Activated CD4-positive, alpha-beta memory T cell treated with anti-CD3 and anti-CD28 coated beads, Interleukin-2, amount 10 ng/mL, durations not matched to agents 7 days and 5 days (primary cell): ENCODE results near the gene OCSTAMP. TPM values are rescaled to one million over a fixed set of nuclear protein-coding genes. Genes with fewer than 3 reads are reported as not detected.

ENCODE experiments used
- CTCF ChIA-PET: fragments of 350-600 bp; sonication (Branson Sonifier 250); formaldehyde crosslinking; loops from one replicate; lab custom pipeline; 2021; ENCODE audit warnings: antibody characterized with exemption, inconsistent platforms; lab: Charles Lee
- POLR2A ChIA-PET: fragments of 350-600 bp; sonication (Branson Sonifier 250); formaldehyde crosslinking; loops from one replicate; lab custom pipeline; 2021; ENCODE audit warnings: antibody characterized with exemption; lab: Charles Lee
- DNase-seq: peaks from one replicate; pipeline ENCODE4 v3.0.0-alpha.2; 2020
- H3K27ac Mint-ChIP-seq: one replicate; pipeline ENCODE4 v1.8.0; 2021; ENCODE audit warnings: mild to moderate bottlenecking, mixed read lengths
- H3K27me3 Mint-ChIP-seq: one replicate; pipeline ENCODE4 v1.8.0; 2021; ENCODE audit warnings: mixed read lengths
- H3K36me3 Mint-ChIP-seq: one replicate; pipeline ENCODE4 v1.8.0; 2021; ENCODE audit warnings: low read depth, mixed read lengths
- H3K4me1 Mint-ChIP-seq: one replicate; pipeline ENCODE4 v1.8.0; 2021; ENCODE audit warnings: mixed read lengths
- H3K4me3 Mint-ChIP-seq: one replicate; pipeline ENCODE4 v1.8.0; 2021; ENCODE audit warnings: mild to moderate bottlenecking, mixed read lengths
- H3K9me3 Mint-ChIP-seq: one replicate; pipeline ENCODE4 v1.8.0; 2021; ENCODE audit warnings: mixed read lengths
- total RNA-seq, 2 experiments: library from RNA; stranded (reverse); gene quantifications; one replicate each; pipeline ENCODE4 v1.2.3, GENCODE V29; 2021

The OCSTAMP gene
- total RNA-seq, 2 experiments from 2014 or later: 0.15 TPM; not detected in 1

- H3K27ac Mint-ChIP-seq: no peak overlapping the region
- H3K9me3 Mint-ChIP-seq: no peaks in the 10 kb centered on the region
- peaks cover 4% of the 10 kb centered on the region for H3K4me1 Mint-ChIP-seq
- no peak overlapping the region for H3K4me3 Mint-ChIP-seq
- H3K36me3 Mint-ChIP-seq: no peaks in the 10 kb centered on the region
- CTCF ChIA-PET: interaction anchor here (1.0 to 4.0 kb wide), 5 partner anchors 8 to 159 kb away, joined by 3 to 15 read pairs (median 4); partner anchors contain the start of gene ZNF334
- H3K27me3 Mint-ChIP-seq: peaks cover 32% of the 10 kb centered on the region
- POLR2A ChIA-PET: interaction anchor here (1.1 kb wide), 1 partner anchor 24 kb away, joined by 5 read pairs; no protein-coding TSS in a partner anchor
- peak; percentile 72 for DNase-seq
Observed at GRCh38 chr20:46520976-46521579, 29.4 kb downstream of the OCSTAMP start.

- H3K4me3 Mint-ChIP-seq: no peak overlapping the region
- H3K27ac Mint-ChIP-seq: no peak overlapping the region
- H3K9me3 Mint-ChIP-seq: no peaks in the 10 kb centered on the region
- no peak for DNase-seq
- ChIA-PET CTCF (interaction anchor here (1.1 to 4.0 kb wide), 5 partner anchors 8 to 168 kb away, joined by 3 to 15 read pairs (median 4); partner anchors contain the start of gene ZNF334), POLR2A (no interaction called here)
- H3K4me1 Mint-ChIP-seq: peaks cover 4% of the 10 kb centered on the region
- H3K36me3 Mint-ChIP-seq: no peaks in the 10 kb centered on the region
- H3K27me3 Mint-ChIP-seq: peaks cover 32% of the 10 kb centered on the region
Observed at GRCh38 chr20:46520540-46520939, 29.9 kb downstream of the OCSTAMP start.

DNA sequence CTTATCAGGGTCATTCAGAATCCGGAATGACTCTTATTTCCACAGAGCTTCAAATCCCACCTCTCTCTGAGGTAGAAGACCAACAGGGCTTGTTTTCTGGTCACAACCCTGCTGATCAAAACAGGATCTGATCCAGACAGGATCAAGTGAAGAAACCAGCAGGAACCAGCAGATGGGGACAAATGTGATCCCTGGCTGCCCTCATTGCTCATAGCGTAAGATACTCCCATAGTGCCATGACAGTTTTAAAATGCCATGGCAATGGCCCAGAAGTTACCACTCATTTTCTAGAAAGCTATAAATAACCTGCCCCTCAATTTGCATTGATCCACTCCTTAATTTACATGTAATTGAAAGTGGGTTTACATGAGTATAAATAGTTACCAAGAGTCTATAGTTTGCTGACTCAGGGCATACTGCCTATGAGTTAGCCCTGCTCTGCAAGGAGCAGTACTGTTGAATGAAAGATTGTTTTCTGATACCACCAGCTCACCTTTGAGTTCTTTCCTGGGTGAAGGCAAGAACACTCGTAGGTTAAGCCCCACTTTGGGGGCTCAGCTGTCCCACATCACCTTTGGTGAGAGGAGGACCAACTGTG is 30.9 kb downstream of the OCSTAMP start:
- CTCF ChIA-PET: interaction anchor here (1.1 to 4.0 kb wide), 3 partner anchors 25 to 169 kb away, joined by 3 to 15 read pairs (median 6); no protein-coding TSS in a partner anchor
- Mint-ChIP-seq H3K4me1 (peaks cover 4% of the 10 kb centered on the region), H3K27me3 (peaks cover 25% of the 10 kb centered on the region), H3K27ac (no peak overlapping the region), H3K4me3 (no peak overlapping the region), H3K9me3 (no peaks in the 10 kb centered on the region), H3K36me3 (no peaks in the 10 kb centered on the region)
- DNase-seq: no peak
- POLR2A ChIA-PET: no interaction called here

- Mint-ChIP-seq H3K4me3 (peak within 1 kb of the TSS; percentile 73), H3K27ac (peak within 1 kb of the TSS; percentile 57), H3K36me3 (peaks cover 14% of the 10 kb centered on the region)
Observed at GRCh38 chr20:46512943-46513844, 37.3 kb downstream of the OCSTAMP start, which contains the start of gene ZNF334. Gene ZNF334 (minus strand): TSS chr20:46513559. CDS start chr20:46512102, 1,457 bp downstream.

DNA sequence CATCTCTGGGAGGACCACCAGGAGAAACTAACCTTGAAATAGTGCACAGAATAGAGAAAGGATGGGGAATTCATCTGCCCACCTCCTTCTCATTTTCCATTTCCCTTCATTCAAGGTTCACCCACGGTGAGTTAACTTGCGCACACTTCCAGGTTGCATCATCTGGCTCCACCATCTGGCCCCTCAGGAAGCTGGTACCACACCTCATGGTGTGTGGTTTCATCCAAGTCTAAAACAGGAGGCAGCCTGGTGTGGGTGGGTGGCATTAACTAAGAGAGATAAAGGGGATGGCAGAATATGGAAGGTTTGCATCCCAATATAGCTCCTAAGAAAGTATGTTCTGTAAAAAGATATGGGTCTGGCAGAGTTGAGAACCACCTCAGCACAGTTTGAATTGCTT is 40.9 kb downstream of the OCSTAMP start:
- H3K27ac Mint-ChIP-seq: no peak overlapping the region
- POLR2A ChIA-PET: no interaction called here
- H3K36me3 Mint-ChIP-seq: peaks cover 14% of the 10 kb centered on the region
- H3K4me3 Mint-ChIP-seq: no peak overlapping the region
- H3K9me3 Mint-ChIP-seq: peaks cover 14% of the 10 kb centered on the region
- no peak for DNase-seq
- peaks cover 8% of the 10 kb centered on the region for H3K27me3 Mint-ChIP-seq
- CTCF ChIA-PET: no interaction called here
- H3K4me1 Mint-ChIP-seq: peaks cover 34% of the 10 kb centered on the region

More at GRCh38 chr20:46512943-46513844, 37.3 kb downstream of the OCSTAMP start, which contains the start of gene ZNF334:
- ChIA-PET POLR2A (interaction anchor here (1.0 to 1.4 kb wide), 3 partner anchors 11 to 176 kb away, joined by 3 to 4 read pairs (median 4); no protein-coding TSS in a partner anchor), CTCF (interaction anchor here (0.7 to 3.0 kb wide), 7 partner anchors 8 to 245 kb away, joined by 3 to 7 read pairs (median 5); no protein-coding TSS in a partner anchor)
- DNase-seq: peak; percentile 48
- H3K27me3 Mint-ChIP-seq: peaks cover 10% of the 10 kb centered on the region
- H3K4me1 Mint-ChIP-seq: peaks cover 36% of the 10 kb centered on the region
- H3K9me3 Mint-ChIP-seq: peaks cover 3% of the 10 kb centered on the region

DNA sequence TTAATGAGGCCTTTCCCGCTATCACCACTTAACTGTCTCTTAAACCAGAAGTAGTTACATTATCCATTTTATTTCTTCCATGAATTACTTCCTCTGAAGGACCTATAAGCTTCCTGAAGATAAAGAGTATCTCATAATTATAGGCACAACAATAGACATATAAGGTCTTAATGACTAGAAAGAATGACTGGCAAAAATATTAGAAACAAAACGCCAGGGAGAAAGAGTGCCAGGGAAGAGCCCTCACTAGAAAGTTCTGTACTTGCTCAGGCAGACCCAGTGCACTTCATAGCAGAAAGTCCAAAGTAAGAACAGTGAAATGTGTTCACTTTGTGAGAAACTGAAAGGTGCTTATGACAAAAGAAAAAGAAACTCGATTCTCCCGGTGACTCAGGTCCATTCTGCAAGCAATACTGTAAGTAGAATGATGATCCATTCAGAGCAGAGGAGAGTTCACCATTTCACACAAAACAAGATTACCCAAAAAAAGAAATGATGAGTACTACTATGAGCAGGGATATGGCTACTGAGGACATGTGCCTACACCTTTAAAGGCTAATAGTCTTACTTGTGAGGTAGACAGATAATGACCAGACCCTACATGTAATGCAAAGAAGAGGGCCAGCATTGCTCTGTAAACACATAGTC is 42.6 kb downstream of the OCSTAMP start:
- no peak for DNase-seq
- H3K36me3 Mint-ChIP-seq: peaks cover 24% of the 10 kb centered on the region
- CTCF ChIA-PET: no interaction called here

DNA sequence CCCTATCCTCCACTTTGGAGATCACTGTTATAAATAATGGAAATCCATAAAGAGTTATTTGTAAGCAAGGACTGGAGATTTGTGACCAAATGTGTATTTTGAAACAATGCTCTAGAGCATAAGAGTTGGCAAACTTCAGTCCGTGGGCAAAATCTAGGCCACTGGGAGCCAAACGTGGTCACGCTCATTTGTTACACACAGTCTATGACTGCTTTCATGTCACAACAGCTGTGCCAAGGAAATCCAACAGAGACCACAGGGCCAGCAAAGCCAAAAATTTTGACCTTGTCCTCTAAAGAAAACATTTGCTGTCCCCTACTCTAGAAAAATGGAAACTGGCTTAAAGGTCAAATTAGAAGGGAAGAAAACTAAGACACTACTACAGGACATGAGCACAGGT is 44.9 kb downstream of the OCSTAMP start:
- Mint-ChIP-seq H3K4me1 (peaks cover 16% of the 10 kb centered on the region), H3K27me3 (peaks cover 18% of the 10 kb centered on the region), H3K36me3 (peaks cover 34% of the 10 kb centered on the region), H3K27ac (no peak overlapping the region), H3K9me3 (peaks cover 48% of the 10 kb centered on the region), H3K4me3 (no peak overlapping the region)
- CTCF ChIA-PET: no interaction called here
- DNase-seq: no peak
- POLR2A ChIA-PET: no interaction called here

More for the DNA sequence above, 42.6 kb downstream of the OCSTAMP start:
- POLR2A ChIA-PET: no interaction called here
- H3K4me1 Mint-ChIP-seq: peaks cover 23% of the 10 kb centered on the region
- H3K4me3 Mint-ChIP-seq: no peak overlapping the region
- no peak overlapping the region for H3K27ac Mint-ChIP-seq
- peaks cover 18% of the 10 kb centered on the region for H3K27me3 Mint-ChIP-seq
- H3K9me3 Mint-ChIP-seq: peaks cover 26% of the 10 kb centered on the region

GRCh38 chr20:46501961-46502360 is 48.5 kb downstream of the OCSTAMP start:
- ChIA-PET POLR2A (no interaction called here), CTCF (no interaction called here)
- peaks cover 58% of the 10 kb centered on the region for H3K9me3 Mint-ChIP-seq
- H3K27ac Mint-ChIP-seq: no peak overlapping the region
- no peaks in the 10 kb centered on the region for H3K4me1 Mint-ChIP-seq
- peaks cover 18% of the 10 kb centered on the region for H3K27me3 Mint-ChIP-seq
- H3K4me3 Mint-ChIP-seq: no peak overlapping the region
- no peak for DNase-seq
- peaks cover 27% of the 10 kb centered on the region for H3K36me3 Mint-ChIP-seq

DNA sequence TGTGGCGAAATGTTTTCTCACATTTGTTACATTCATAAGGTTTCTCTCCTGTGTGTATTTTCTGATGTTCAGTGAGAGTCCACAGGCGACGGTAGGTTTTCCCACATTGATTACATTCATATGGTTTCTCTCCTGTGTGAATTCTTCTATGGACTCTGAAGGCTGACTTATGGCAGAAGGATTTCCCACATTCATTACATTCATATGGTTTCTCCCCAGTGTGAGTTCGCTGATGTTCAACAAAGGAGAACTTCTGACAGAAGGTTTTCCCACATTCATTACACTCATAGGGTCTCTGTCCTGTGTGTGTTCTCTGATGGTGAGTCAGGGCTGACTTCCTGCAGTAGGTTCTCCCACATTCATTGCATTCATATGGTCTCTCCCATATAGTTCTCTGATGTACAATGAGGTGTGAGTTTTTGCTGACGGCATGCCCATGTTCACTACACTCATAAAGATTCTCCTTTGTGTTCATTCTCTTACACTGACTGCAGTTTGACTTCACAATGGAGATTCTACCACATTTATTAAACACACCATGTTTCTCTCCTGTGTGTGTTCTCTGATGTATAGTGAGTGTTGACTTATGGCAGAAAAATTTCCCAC is 49.0 kb downstream of the OCSTAMP start:
- H3K36me3 Mint-ChIP-seq: peaks cover 27% of the 10 kb centered on the region
- ChIA-PET CTCF (no interaction called here), POLR2A (no interaction called here)
- no peak for DNase-seq
- H3K27me3 Mint-ChIP-seq: peaks cover 23% of the 10 kb centered on the region
- H3K4me3 Mint-ChIP-seq: no peak overlapping the region
- peaks cover 58% of the 10 kb centered on the region for H3K9me3 Mint-ChIP-seq
- H3K27ac Mint-ChIP-seq: no peak overlapping the region
- no peaks in the 10 kb centered on the region for H3K4me1 Mint-ChIP-seq

- H3K4me3 Mint-ChIP-seq: no peak overlapping the region
- H3K4me1 Mint-ChIP-seq: no peaks in the 10 kb centered on the region
- POLR2A ChIA-PET: no interaction called here
- peaks cover 49% of the 10 kb centered on the region for H3K27me3 Mint-ChIP-seq
- peaks cover 7% of the 10 kb centered on the region for H3K9me3 Mint-ChIP-seq
- CTCF ChIA-PET: no interaction called here
- H3K36me3 Mint-ChIP-seq: no peaks in the 10 kb centered on the region
- no peak for DNase-seq
- no peak overlapping the region for H3K27ac Mint-ChIP-seq
Observed at GRCh38 chr20:46494077-46494476, 56.4 kb downstream of the OCSTAMP start.

DNA sequence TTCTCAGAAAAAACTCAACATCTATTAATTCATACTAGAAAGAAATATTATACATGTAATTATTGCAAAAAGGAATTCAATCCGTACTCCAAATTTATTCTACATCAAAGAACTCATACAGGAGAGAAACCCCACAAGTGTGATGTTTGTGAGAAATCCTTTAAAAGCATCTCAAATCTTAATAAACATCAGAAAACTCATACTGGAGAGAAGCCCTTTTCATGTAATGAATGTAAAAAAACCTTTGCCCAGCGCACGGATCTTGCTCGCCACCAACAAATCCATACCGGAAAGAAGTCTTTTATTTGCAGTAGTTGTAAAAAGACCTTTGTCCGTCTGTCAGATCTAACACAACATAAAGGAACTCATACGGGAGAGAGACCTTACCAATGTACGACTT is 59.1 kb downstream of the OCSTAMP start:
- DNase-seq: no peak
- POLR2A ChIA-PET: no interaction called here
- H3K27me3 Mint-ChIP-seq: peaks cover 61% of the 10 kb centered on the region
- H3K9me3 Mint-ChIP-seq: no peaks in the 10 kb centered on the region
- no peaks in the 10 kb centered on the region for H3K36me3 Mint-ChIP-seq
- H3K4me1 Mint-ChIP-seq: no peaks in the 10 kb centered on the region
- no peak overlapping the region for H3K4me3 Mint-ChIP-seq
- H3K27ac Mint-ChIP-seq: no peak overlapping the region
- CTCF ChIA-PET: no interaction called here
